GM10266 (cell line): ENCODE measurements around the gene CDON.

ENCODE experiments used
- DNase-seq: peaks from one replicate; pipeline ENCODE4 v3.0.0; 2012; ENCODE audit errors: extremely low spot score
- CTCF ChIP-seq: IDR thresholded peaks from 2 replicates; pipeline ENCODE4 v1.5.1; 2012; ENCODE audit warnings: mild to moderate bottlenecking, low read depth; ENCODE audit not compliant: control insufficient read depth, insufficient read depth; ENCODE audit errors: missing control alignments

Gene CDON

GRCh38 chr11:126054882-126055281 lies 7.8 kb downstream of the CDON start:
- TF ChIP-seq CTCF: no peak
- DNase-seq: no peak

GRCh38 chr11:126054408-126054807 lies 8.3 kb downstream of the CDON start:
- no peak for DNase-seq
- no peak for TF ChIP-seq CTCF

GRCh38 chr11:126053415-126054286 lies 9.0 kb downstream of the CDON start:
- TF ChIP-seq CTCF: no peak
- no peak for DNase-seq

- no peak for TF ChIP-seq CTCF
- DNase-seq: no peak
Observed at GRCh38 chr11:126051117-126051516, 11.5 kb downstream of the CDON start.

GRCh38 chr11:126049159-126049558 lies 13.5 kb downstream of the CDON start:
- DNase-seq: no peak
- no peak for TF ChIP-seq CTCF

- no peak for DNase-seq
- no peak for TF ChIP-seq CTCF
Observed at GRCh38 chr11:126048197-126048596, 14.5 kb downstream of the CDON start.

- no peak for DNase-seq
- no peak for TF ChIP-seq CTCF
Observed at GRCh38 chr11:126046570-126047195, 16.0 kb downstream of the CDON start.
